Endothelial cell of umbilical vein (primary cell): Measurements from ENCODE around the gene WBP4. TPM values are rescaled to one million over a fixed set of nuclear protein-coding genes. Genes with fewer than 3 reads are reported as not detected.

Experiments used
- microRNA counts: library from miRNA; unstranded; fragments of <30 nt; microRNA quantifications from one replicate; lab custom pipeline; 2016
- microRNA-seq: library from miRNA; unstranded; fragments of <30 nt; microRNA quantifications from one replicate; pipeline ENCODE4 v1.2.0, GENCODE V29; 2021; ENCODE audit warnings: borderline number of aligned reads, borderline replicate concordance
- polyA plus RNA-seq, 4 experiments: library from polyadenylated mRNA; depleted of rRNA in 3 of 4; stranded (reverse) in 3 of 4; unstranded in 1 of 4; fragments of >200 nt; gene quantifications; 2 replicates each; pipeline versions ENCODE4 v1.2.1 to v1.2.3, GENCODE V29; 2011 to 2012; ENCODE audit warnings: missing spikeins in 1 of 4
- small RNA-seq: library from RNA; depleted of rRNA; stranded (forward); fragments of <200 nt; gene quantifications from one replicate; pipeline ENCODE3, GENCODE V24; 2012; ENCODE audit warnings: low replicate concordance, low read depth; ENCODE audit not compliant: insufficient read depth, insufficient read length
- total RNA-seq: library from RNA; stranded (reverse); gene quantifications from 2 replicates; pipeline ENCODE4 v1.2.3, GENCODE V29; 2021

WBP4 gene
- total and polyA plus RNA-seq, 2 donors (not counting 3 experiments of a cell fraction or from before 2014, with no cell fraction given): 4.3 to 14.8 TPM

MicroRNAs within 50 kb of the gene (microRNA counts, 767-probe panel; counts per million panel counts)
- microRNA hsa-miR-3168 (lab: Ali Mortazavi, UCI): 723 counts per million, percentile 96 among the panel's probes with 10 or more counts

Small RNAs within 50 kb of the gene (microRNA-seq; reads per million reads assigned to microRNA genes)
- not detected for gene MIR3168

Small RNAs within 50 kb of the gene (small RNA-seq; reads per million reads assigned to genes)
- gene MIR3168 (not detected), gene RN7SL597P (not detected)

Other genes starting within 250 kb of the WBP4 start
- gene ELF1, start 42.2 kb upstream of the WBP4 start, total RNA-seq: 61.2 and 62.5 TPM in 2 replicates
- gene ELF1, start 42.2 kb upstream of the WBP4 start, polyA plus RNA-seq: 28.6 and 31.8 TPM in 2 replicates
- gene KBTBD6, start 71.3 kb downstream of the WBP4 start, total RNA-seq: 6.4 and 6.6 TPM in 2 replicates
- gene KBTBD6, start 71.3 kb downstream of the WBP4 start, polyA plus RNA-seq: 2.6 TPM in 2 replicates
- gene KBTBD7, start 133.1 kb downstream of the WBP4 start, total RNA-seq: 3.1 and 4.4 TPM in 2 replicates
- gene KBTBD7, start 133.1 kb downstream of the WBP4 start, polyA plus RNA-seq: 2.1 TPM in 2 replicates
- gene MTRF1, start 202.1 kb downstream of the WBP4 start, total RNA-seq: 13.3 and 16.3 TPM in 2 replicates
- 6.5 and 8.0 TPM in 2 replicates for gene MTRF1, start 202.1 kb downstream of the WBP4 start, polyA plus RNA-seq
- 24.1 and 26.1 TPM in 2 replicates for gene NAA16, start 249.8 kb downstream of the WBP4 start, total RNA-seq
- 5.7 and 8.6 TPM in 2 replicates for gene NAA16, start 249.8 kb downstream of the WBP4 start, polyA plus RNA-seq